Left lobe of liver (tissue), 2 donors: Measurements from ENCODE around the gene MMEL1. TPM values are rescaled to one million over a fixed set of nuclear protein-coding genes. Genes with fewer than 3 reads are reported as not detected.
A peak's percentile ranks its signal among the peaks of the same experiment; 100 is the strongest.
"Not testable (repeated sequence)": the region's sequence is repeated elsewhere in the genome, so short reads cannot be mapped to it uniquely, and the experiment has no call there.

Experiments used
- ATAC-seq: fragments of 200-7000 bp; cut with Tn5 transposase; one replicate; pipeline ENCODE4 v1.9.1; 2020; ENCODE audit warnings: mild to moderate bottlenecking, moderate library complexity
- DNase-seq: peaks from one replicate; pipeline ENCODE4 v3.0.0-alpha.2; 2020; ENCODE audit warnings: low spot score
- total RNA-seq: library from RNA; stranded (reverse); gene quantifications from one replicate; pipeline ENCODE4 v1.2.1, GENCODE V29; 2021
- donor health status: DM: no; HTN: no; CAD: no; lungs with moderate emphysema.
- donor health status: DM: no; HTN: yes; CAD: no.

MMEL1 gene
- total RNA-seq, 1 donor from 2014 or later, result not detected

- ATAC-seq (no peak), DNase-seq (no peak)
These were observed 3.7 kb downstream of the MMEL1 start for GRCh38 chr1:2628933-2629626.

- no peak for DNase-seq
- no peak for ATAC-seq
These were observed 4.5 kb downstream of the MMEL1 start for GRCh38 chr1:2628191-2628932.

DNA sequence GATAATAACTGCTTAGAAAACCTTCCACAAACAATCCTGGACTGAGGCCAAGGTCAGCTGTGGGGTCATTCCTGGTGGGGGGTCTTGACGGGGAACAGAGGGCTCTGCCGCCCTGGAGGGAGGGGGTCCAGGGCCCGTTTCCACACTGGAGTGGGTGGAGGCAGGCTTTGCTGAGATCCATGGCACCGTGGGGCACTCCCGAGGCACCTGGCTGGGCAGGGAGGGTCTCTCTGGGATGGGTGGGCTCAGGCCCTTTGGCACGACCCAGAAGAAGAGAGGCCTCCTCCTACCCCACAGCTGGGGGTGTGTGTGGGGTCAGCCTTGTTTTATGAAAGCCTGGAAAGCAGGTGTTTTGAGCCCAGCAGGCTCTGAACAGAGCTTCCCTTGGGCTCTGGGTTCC is 5.1 kb downstream of the MMEL1 start:
- no peak for ATAC-seq
- no peak for DNase-seq

DNA sequence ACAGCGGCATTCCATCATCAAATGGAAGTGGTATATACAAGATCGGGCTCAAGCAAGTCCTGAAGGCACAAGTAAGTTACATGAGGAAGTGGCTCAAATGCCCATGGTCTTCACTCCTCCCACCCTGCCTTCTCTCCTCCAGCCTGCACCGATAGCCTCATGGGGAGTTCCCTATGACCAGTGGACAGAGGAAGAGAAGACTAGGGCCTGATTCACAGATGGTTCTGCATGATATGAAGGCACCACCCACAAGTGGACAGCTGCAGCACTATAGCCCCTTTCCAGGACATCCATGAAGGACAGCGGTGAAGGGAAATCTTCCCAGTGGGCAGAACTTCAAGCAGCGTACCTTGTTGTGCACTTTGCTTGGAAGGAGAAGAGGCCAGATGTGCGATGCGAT is 7.1 kb downstream of the MMEL1 start:
- DNase-seq, ATAC-seq: not testable (repeated sequence)

- DNase-seq (no peak), ATAC-seq (no peak)
These were observed 7.5 kb downstream of the MMEL1 start for GRCh38 chr1:2625311-2625710.

DNA sequence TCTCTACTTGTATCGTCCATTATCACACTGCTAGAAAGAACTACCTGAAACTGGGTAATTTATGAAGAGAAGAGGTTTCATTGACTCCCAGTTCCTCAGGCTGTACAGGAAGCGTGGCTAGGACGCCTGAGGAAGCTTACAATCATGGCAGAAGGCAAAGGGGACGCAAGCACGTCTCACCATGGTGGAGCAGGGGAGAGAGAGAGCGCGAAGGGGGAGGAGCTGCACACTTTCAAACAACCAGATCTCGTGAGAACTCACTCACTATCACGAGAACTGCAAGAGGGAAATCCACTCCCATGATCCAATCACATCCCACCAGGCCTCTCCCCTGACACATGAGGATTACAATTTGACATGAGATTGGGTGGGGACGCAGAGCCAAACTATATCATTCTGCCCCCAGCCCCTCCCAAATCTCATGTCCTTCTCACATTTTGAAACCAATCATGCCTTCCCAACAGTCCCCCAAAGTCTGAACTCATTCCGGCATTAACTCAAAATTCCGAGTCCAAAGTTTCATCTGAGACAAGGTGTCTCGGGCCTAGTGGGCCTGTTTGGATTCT is 8.0 kb downstream of the MMEL1 start:
- no peak for DNase-seq
- ATAC-seq, result no peak

DNA sequence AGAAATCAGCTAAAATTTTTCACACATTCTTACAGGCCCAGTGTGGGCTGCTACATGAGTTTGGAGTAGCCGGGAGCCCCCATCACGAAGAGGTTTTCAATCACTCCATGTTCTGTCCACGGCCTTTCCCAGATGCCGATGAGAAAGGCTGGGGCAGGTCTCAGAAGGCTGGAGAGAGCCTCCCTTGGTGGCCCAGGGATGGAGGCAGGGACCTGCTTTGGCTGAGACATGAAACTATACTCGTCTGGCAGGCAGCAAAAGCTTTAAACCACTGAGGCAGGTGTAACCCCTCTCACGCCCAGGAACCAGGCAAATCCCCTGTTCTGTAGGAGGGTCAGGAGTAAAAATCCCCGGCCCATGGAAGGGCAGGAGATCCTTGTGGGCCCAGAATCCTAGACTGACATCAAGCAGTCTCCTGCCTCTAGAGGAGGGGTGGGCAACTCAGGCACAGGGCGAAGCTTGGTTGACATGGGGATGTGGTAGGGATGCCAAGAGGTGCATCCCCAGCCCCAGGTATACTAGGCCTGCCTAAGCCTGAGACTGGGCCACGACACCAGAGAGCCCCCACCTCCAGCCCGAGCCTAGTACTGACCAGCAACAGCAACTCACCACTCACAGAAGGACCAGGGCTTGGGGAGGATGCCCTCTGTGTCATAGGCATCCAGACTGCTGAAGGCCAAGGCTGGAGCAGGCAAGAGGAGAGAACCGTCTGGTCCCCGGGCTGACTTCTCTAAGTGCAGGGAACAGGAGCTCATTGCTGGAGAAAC is 9.1 kb downstream of the MMEL1 start:
- no peak for DNase-seq
- ATAC-seq, result no peak

DNA sequence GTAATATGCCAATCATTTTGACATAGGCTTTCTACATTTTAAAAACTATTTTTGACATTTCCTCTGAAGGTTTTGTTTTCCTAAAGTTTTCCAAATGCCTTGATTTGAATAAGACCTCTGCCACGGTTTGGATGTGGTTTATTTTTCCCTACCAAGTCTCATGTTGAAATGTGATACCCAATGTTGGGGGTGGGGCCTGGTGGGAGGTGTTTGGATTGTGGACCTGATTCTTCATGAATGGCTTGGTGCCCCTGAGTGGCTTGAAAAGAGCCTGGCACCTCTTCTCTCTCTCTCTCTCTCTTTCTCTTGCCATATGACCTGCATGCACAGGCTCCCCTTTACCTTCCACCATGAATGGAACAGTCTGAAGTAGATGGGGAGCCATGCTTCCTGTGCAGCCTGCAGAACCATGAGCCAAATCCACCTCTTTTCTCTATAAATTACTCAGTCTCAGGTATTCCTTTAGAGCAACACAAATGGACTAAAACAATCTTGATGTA is 14.8 kb downstream of the MMEL1 start:
- ATAC-seq (no peak), DNase-seq (no peak)

GRCh38 chr1:2614145-2614544 is 18.7 kb downstream of the MMEL1 start:
- ATAC-seq, result no peak

GRCh38 chr1:2612591-2613365 is 20.0 kb downstream of the MMEL1 start:
- no peak for ATAC-seq

More at GRCh38 chr1:2614145-2614544, 18.7 kb downstream of the MMEL1 start:
- no peak for DNase-seq

DNA sequence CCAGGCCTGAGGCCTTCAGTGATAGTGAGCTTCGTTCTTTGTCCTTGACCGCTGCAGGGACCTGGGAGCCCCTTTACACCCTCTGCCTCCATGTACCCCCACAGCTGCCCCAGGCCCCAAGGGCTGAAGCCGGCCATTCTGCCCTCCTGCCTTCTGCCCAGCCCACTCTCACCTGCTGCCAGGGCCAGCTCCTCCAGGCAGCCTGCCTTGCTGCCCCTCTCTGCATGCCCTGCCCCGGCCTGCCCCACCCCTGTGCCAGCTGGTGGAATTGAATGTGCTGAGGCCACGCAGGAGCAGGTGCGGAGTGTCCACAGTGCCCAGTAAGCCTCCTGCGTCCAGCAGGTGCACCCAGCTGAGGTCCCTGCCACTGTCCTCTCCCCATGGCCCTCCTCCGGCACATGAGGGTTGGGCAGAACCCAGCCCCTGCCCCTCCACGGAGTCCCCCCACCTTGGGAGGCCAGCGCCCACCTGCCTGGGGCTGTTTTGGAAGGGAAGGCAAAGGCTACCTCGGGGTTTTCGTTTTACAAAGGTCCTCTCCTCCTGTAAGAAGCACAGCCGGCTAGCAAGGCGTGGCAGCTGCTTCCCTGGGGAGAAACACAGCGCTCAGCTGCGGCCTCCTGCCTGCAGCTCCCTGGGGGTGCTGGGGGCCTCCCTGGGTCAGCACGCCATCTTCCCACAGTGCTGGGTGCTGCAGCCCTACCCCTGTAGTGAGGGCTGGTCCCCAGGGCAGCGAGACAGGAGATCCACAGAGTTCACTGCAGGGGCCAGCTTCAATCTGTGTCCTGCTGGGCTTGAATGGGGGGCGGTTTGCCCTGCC is 21.0 kb downstream of the MMEL1 start:
- ATAC-seq (no peak), DNase-seq (no peak)

More at GRCh38 chr1:2612591-2613365, 20.0 kb downstream of the MMEL1 start:
- no peak for DNase-seq

GRCh38 chr1:2611031-2611501 is 21.8 kb downstream of the MMEL1 start:
- DNase-seq (no peak), ATAC-seq (peak; percentile 41)

- DNase-seq (peak; percentile 45), ATAC-seq (no peak)
These were observed 22.5 kb downstream of the MMEL1 start for GRCh38 chr1:2610036-2610959.

GRCh38 chr1:2609319-2610035 is 23.3 kb downstream of the MMEL1 start:
- DNase-seq (no peak), ATAC-seq (no peak)

DNA sequence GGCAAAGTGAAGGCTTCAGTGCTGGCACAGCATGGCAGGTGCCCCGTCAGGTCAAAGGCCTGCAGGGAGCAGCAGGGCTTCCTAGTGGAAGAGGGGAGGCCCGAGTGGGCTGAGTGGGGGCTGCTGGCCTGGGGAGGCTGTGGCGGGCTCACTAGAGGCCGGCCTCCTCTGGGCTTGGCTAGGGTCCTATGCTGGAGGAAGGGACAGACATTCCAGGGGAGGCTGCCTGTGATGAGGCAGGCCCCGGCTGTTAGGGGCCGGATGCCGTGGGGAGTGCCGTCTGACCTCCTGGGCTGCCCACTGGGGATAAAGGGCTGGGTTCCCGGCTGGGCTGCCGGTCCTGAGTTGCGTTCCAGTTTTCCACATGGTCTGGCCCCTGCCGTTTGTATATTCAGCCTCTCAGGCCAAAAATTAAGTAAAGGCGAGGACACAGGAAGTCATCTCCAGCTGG is 25.1 kb downstream of the MMEL1 start:
- ATAC-seq, result no peak
- DNase-seq, result no peak

DNA sequence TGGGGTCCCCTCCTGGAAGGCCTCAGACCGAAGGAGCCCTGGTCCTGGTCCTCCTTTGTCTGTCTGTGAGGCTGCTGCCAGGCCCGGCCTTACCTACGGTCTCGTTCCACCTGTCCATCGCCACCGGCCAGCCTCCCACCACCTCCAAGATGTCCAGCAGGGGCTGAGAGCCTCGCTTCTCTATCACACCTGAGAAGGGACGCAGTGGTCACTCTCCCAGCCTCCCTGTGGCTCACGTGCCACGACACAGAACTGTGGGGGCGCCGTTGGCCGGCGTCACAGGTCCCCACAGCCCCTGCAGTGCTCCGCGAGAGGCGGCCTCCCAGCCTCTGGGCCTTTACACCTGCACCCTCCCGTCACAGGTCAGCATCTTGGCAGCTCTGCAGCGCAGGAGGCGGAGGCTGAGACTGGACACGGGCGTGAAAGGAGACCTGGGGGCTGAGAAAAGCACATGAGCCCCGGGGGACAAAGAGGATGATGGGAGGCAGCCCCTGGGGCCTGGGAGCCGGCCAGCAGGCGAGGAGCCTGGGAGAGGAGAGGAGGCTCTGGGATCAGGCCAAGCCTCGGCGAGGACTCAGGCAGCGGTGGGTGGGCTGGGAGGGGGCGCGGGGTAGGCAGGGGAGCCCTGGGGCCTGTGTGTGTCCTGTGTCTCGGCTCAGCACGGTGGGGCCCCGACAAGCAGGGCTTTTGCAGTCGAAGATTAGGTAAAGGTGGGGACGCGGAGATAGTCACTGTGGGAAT is 25.8 kb downstream of the MMEL1 start:
- no peak for DNase-seq

GRCh38 chr1:2606396-2606880 is 26.4 kb downstream of the MMEL1 start:
- no peak for DNase-seq
- no peak for ATAC-seq

More for the DNA sequence above, 25.8 kb downstream of the MMEL1 start:
- no peak for ATAC-seq
